Measurements from ENCODE around the gene SORCS2. TPM values are rescaled to one million over a fixed set of nuclear protein-coding genes. Genes with fewer than 3 reads are reported as not detected.

Gene SORCS2
- total RNA-seq, 1 experiment from 2014 or later: 4.1 TPM

- H3K36me3 ChIP-seq (ENCODE audit: low read depth, low read length): no peaks in the 10 kb centered on the region
- no peaks in the 10 kb centered on the region for H3F3A ChIP-seq (ENCODE audit: low read length, unreplicated experiment)
- no TSS peak for BruUV-seq (replicated peaks)
- no peaks in the 10 kb centered on the region for H3K9me2 ChIP-seq (replicated peaks; ENCODE audit: low read length)
- no peak overlapping the region for H3K4me3 ChIP-seq (ENCODE audit: low read length)
- no peak overlapping the region for H3K4me2 ChIP-seq (ENCODE audit: low read length)
- H3K27me3 ChIP-seq (ENCODE audit: low read length): no peaks in the 10 kb centered on the region
- no peaks in the 10 kb centered on the region for H4K20me1 ChIP-seq (ENCODE audit: low read length)
- intact Hi-C loops (cut with micrococcal nuclease): no loop called here
- no peak overlapping the region for H2AFZ ChIP-seq (ENCODE audit: low read length)
- CTCF ChIA-PET: interaction anchor here (0.7 kb wide), 1 partner anchor 196 kb away, joined by 3 read pairs; no protein-coding TSS in a partner anchor
- ATAC-seq: no peak
- POLR2A ChIA-PET (ENCODE audit: unreplicated experiment): no interaction called here
- H3K4me1 ChIP-seq (ENCODE audit: insufficient read depth, low read length): no peaks in the 10 kb centered on the region
- TF ChIP-seq CTCF (conservative IDR thresholded peaks at IDR 0.05; ENCODE audit: low read depth, low read length): no peak
- TF ChIP-seq EZH2 (IDR thresholded peaks at IDR 0.05; ENCODE audit: low read length, unreplicated experiment): no peak
- no peak for TF ChIP-seq EZH2phosphoT487 (IDR thresholded peaks at IDR 0.05; ENCODE audit: borderline replicate concordance, low read length)
- no peaks in the 10 kb centered on the region for H3K9me3 ChIP-seq (ENCODE audit: low read length)
- no peak overlapping the region for H3K27ac ChIP-seq (ENCODE audit: low read length)
- no peaks in the 10 kb centered on the region for H3K79me2 ChIP-seq (ENCODE audit: low read length)
- no peak overlapping the region for H3K9ac ChIP-seq (ENCODE audit: low read length)
- no peak for DNase-seq
Measured at GRCh38 chr4:7677086-7677485, 484.7 kb downstream of the SORCS2 start.

GRCh38 chr4:7677799-7678301 is 485.5 kb downstream of the SORCS2 start:
- Histone ChIP-seq H3K4me1 (ENCODE audit: insufficient read depth, low read length) (no peaks in the 10 kb centered on the region), H3K36me3 (ENCODE audit: low read depth, low read length) (no peaks in the 10 kb centered on the region), H3K4me3 (ENCODE audit: low read length) (no peak overlapping the region), H3K4me2 (ENCODE audit: low read length) (no peak overlapping the region), H3K9ac (ENCODE audit: low read length) (no peak overlapping the region), H3K9me2 (replicated peaks; ENCODE audit: low read length) (no peaks in the 10 kb centered on the region), H4K20me1 (ENCODE audit: low read length) (no peaks in the 10 kb centered on the region), H3K79me2 (ENCODE audit: low read length) (no peaks in the 10 kb centered on the region), H3F3A (ENCODE audit: low read length, unreplicated experiment) (no peaks in the 10 kb centered on the region), H3K9me3 (ENCODE audit: low read length) (no peaks in the 10 kb centered on the region), H3K27ac (ENCODE audit: low read length) (no peak overlapping the region), H2AFZ (ENCODE audit: low read length) (no peak overlapping the region), H3K27me3 (ENCODE audit: low read length) (no peaks in the 10 kb centered on the region)
- ChIA-PET POLR2A (ENCODE audit: unreplicated experiment) (no interaction called here), CTCF (no interaction called here)
- DNase-seq (no peak), ATAC-seq (no peak)
- intact Hi-C loops (cut with micrococcal nuclease): no loop called here
- TF ChIP-seq EZH2 (IDR thresholded peaks at IDR 0.05; ENCODE audit: low read length, unreplicated experiment) (no peak), EZH2phosphoT487 (IDR thresholded peaks at IDR 0.05; ENCODE audit: borderline replicate concordance, low read length) (no peak), CTCF (conservative IDR thresholded peaks at IDR 0.05; ENCODE audit: low read depth, low read length) (no peak)
- BruUV-seq (replicated peaks): no TSS peak

- Histone ChIP-seq H3K27me3 (ENCODE audit: low read length) (no peaks in the 10 kb centered on the region), H3K36me3 (ENCODE audit: low read depth, low read length) (no peaks in the 10 kb centered on the region), H3K4me2 (ENCODE audit: low read length) (no peak overlapping the region), H3F3A (ENCODE audit: low read length, unreplicated experiment) (no peaks in the 10 kb centered on the region), H3K9me3 (ENCODE audit: low read length) (no peaks in the 10 kb centered on the region), H3K4me3 (ENCODE audit: low read length) (no peak overlapping the region), H3K9me2 (replicated peaks; ENCODE audit: low read length) (no peaks in the 10 kb centered on the region), H4K20me1 (ENCODE audit: low read length) (no peaks in the 10 kb centered on the region), H3K27ac (ENCODE audit: low read length) (no peak overlapping the region), H3K79me2 (ENCODE audit: low read length) (no peaks in the 10 kb centered on the region), H3K4me1 (ENCODE audit: insufficient read depth, low read length) (no peaks in the 10 kb centered on the region), H2AFZ (ENCODE audit: low read length) (no peak overlapping the region), H3K9ac (ENCODE audit: low read length) (no peak overlapping the region)
- ChIA-PET CTCF (no interaction called here), POLR2A (ENCODE audit: unreplicated experiment) (no interaction called here)
- TF ChIP-seq CTCF (conservative IDR thresholded peaks at IDR 0.05; ENCODE audit: low read depth, low read length) (no peak), EZH2 (IDR thresholded peaks at IDR 0.05; ENCODE audit: low read length, unreplicated experiment) (no peak), EZH2phosphoT487 (IDR thresholded peaks at IDR 0.05; ENCODE audit: borderline replicate concordance, low read length) (no peak)
- no TSS peak for BruUV-seq (replicated peaks)
- DNase-seq (no peak), ATAC-seq (no peak)
- intact Hi-C loops (cut with micrococcal nuclease): no loop called here
Measured at GRCh38 chr4:7678318-7678852, 486.0 kb downstream of the SORCS2 start.

Measured in PC-3 (cell line).